Duodenal mucosa (tissue), 2 donors: Measurements from ENCODE around the gene CARMIL1.

ENCODE experiments used
- H3K27ac ChIP-seq: one replicate; pipeline ENCODE4 v1.7.0; 2013; ENCODE audit warnings: low read depth, low read length
- H3K27me3 ChIP-seq, 2 donors: one replicate each; pipeline ENCODE4 v1.7.0; 2013; ENCODE audit warnings: low read length in 2 of 2, control low read depth in 1 of 2; ENCODE audit not compliant: insufficient read depth in 2 of 2, control insufficient read depth in 1 of 2
- H3K36me3 ChIP-seq, 2 donors: one replicate each; pipeline ENCODE4 v1.7.0; 2013; ENCODE audit warnings: low read length in 2 of 2, control low read depth in 1 of 2; ENCODE audit not compliant: insufficient read depth in 2 of 2, control insufficient read depth in 1 of 2
- H3K4me1 ChIP-seq, 2 donors: one replicate each; pipeline ENCODE4 v1.7.0; 2013; ENCODE audit warnings: low read length in 2 of 2, control low read depth in 1 of 2; ENCODE audit not compliant: insufficient read depth in 2 of 2, control insufficient read depth in 1 of 2
- H3K4me3 ChIP-seq, 2 donors: one replicate each; pipeline ENCODE4 v1.7.0; 2013; ENCODE audit warnings: low read length in 2 of 2, low read depth in 1 of 2
- H3K9ac ChIP-seq, 2 donors: one replicate each; pipeline ENCODE4 v1.7.0; 2013; ENCODE audit warnings: low read length in 2 of 2, low read depth in 1 of 2
- H3K9me3 ChIP-seq, 2 donors: one replicate each; pipeline ENCODE4 v1.7.0; 2013; ENCODE audit warnings: low read length in 2 of 2, control low read depth in 1 of 2; ENCODE audit not compliant: control insufficient read depth in 1 of 2

CARMIL1 gene

GRCh38 chr6:25342802-25343201, 63.6 kb downstream of the CARMIL1 start:
- Histone ChIP-seq H3K27me3 (no peaks in the 10 kb centered on the region), H3K27ac (no peak overlapping the region), H3K4me1 (peaks cover 49 to 52% of the 10 kb centered on the region in 2 donors), H3K4me3 (no peak overlapping the region), H3K9me3 (no peaks in the 10 kb centered on the region), H3K36me3 (no peaks in the 10 kb centered on the region), H3K9ac (peak overlapping the region in 1 of 2 donors; percentile 6)

- H3K4me3 ChIP-seq = no peak overlapping the region
- no peaks in the 10 kb centered on the region for H3K36me3 ChIP-seq
- H3K27me3 ChIP-seq = no peaks in the 10 kb centered on the region
- H3K27ac ChIP-seq = no peak overlapping the region
- no peaks in the 10 kb centered on the region for H3K9me3 ChIP-seq
- H3K4me1 ChIP-seq = peaks cover 42% of the 10 kb centered on the region in 2 donors
- H3K9ac ChIP-seq = no peak overlapping the region
Observed at GRCh38 chr6:25343984-25344383, 64.8 kb downstream of the CARMIL1 start.

- H3K9me3 ChIP-seq = no peaks in the 10 kb centered on the region
- no peak overlapping the region for H3K27ac ChIP-seq
- no peak overlapping the region for H3K4me3 ChIP-seq
- H3K4me1 ChIP-seq = peaks cover 34% of the 10 kb centered on the region in 2 donors
- no peaks in the 10 kb centered on the region for H3K27me3 ChIP-seq
- no peak overlapping the region for H3K9ac ChIP-seq
- H3K36me3 ChIP-seq = no peaks in the 10 kb centered on the region
Observed at GRCh38 chr6:25344827-25345226, 65.7 kb downstream of the CARMIL1 start.

DNA sequence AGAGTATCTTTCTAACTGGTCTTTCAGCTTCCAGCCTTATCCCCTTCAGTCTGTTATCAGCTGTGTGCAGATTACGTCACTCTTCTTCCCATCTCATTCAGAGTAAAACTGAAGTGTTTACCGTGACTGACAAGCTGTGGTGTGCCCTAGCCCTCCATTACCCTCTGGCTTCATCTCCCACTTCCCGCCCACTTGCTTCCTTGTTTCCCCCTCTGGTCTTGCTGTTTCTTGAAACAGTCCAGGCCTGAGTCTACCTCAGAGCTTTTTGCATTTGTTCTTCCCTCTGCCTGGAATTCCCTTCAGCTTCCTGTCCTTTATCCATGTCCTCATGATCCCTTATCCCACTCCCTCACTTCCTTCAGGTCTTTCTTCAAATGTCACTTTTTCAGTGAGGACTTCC, 66.9 kb downstream of the CARMIL1 start:
- Histone ChIP-seq H3K9ac (no peak overlapping the region), H3K9me3 (no peaks in the 10 kb centered on the region), H3K4me1 (peaks cover 25 to 27% of the 10 kb centered on the region in 2 donors), H3K36me3 (no peaks in the 10 kb centered on the region), H3K27ac (no peak overlapping the region), H3K27me3 (no peaks in the 10 kb centered on the region), H3K4me3 (no peak overlapping the region)

DNA sequence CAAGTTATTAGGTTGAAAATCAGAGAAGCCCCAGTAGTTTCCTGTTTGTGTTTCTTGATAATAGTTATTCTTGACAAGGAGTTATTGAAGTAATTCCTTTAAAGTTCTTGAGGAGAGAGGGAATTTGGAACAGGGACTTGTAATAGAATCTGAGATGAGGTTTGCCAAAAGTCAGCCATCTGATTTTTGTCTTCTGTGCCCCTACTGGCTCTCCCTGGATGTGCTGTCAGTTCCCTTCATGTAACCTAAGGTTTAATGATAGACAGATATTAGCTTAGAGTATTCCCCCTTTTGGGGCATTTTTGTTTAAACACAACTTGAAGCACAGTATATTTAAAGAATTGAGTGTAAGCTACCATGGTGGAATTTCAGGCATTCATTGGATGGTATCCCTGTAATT, 71.4 kb downstream of the CARMIL1 start:
- Histone ChIP-seq H3K36me3 (no peaks in the 10 kb centered on the region), H3K9me3 (no peaks in the 10 kb centered on the region), H3K27me3 (no peaks in the 10 kb centered on the region), H3K9ac (no peak overlapping the region), H3K4me3 (no peak overlapping the region), H3K4me1 (peaks cover 13 to 16% of the 10 kb centered on the region in 2 donors), H3K27ac (no peak overlapping the region)

GRCh38 chr6:25351485-25351884, 72.3 kb downstream of the CARMIL1 start:
- H3K9me3 ChIP-seq = no peaks in the 10 kb centered on the region
- no peaks in the 10 kb centered on the region for H3K27me3 ChIP-seq
- H3K4me3 ChIP-seq = no peak overlapping the region
- no peaks in the 10 kb centered on the region for H3K36me3 ChIP-seq
- H3K27ac ChIP-seq = no peak overlapping the region
- H3K4me1 ChIP-seq = peaks cover 7 to 9% of the 10 kb centered on the region in 2 donors
- H3K9ac ChIP-seq = no peak overlapping the region

GRCh38 chr6:25352285-25352684, 73.1 kb downstream of the CARMIL1 start:
- H3K9ac ChIP-seq = no peak overlapping the region
- H3K4me1 ChIP-seq = peaks cover 7 to 10% of the 10 kb centered on the region in 2 donors
- no peaks in the 10 kb centered on the region for H3K27me3 ChIP-seq
- H3K9me3 ChIP-seq = no peaks in the 10 kb centered on the region
- H3K36me3 ChIP-seq = no peaks in the 10 kb centered on the region
- H3K4me3 ChIP-seq = no peak overlapping the region
- no peak overlapping the region for H3K27ac ChIP-seq

GRCh38 chr6:25354078-25354932, 75.1 kb downstream of the CARMIL1 start:
- Histone ChIP-seq H3K4me1 (peaks cover 12 to 18% of the 10 kb centered on the region in 2 donors), H3K27me3 (no peaks in the 10 kb centered on the region), H3K36me3 (no peaks in the 10 kb centered on the region), H3K9ac (no peak overlapping the region), H3K4me3 (no peak overlapping the region), H3K27ac (no peak overlapping the region), H3K9me3 (no peaks in the 10 kb centered on the region)

GRCh38 chr6:25359191-25359861, 80.2 kb downstream of the CARMIL1 start:
- Histone ChIP-seq H3K4me1 (peaks cover 9 to 17% of the 10 kb centered on the region in 2 donors), H3K36me3 (no peaks in the 10 kb centered on the region), H3K27me3 (no peaks in the 10 kb centered on the region), H3K4me3 (no peak overlapping the region), H3K9me3 (no peaks in the 10 kb centered on the region), H3K9ac (peak overlapping the region in 1 of 2 donors; percentile 40), H3K27ac (no peak overlapping the region)

DNA sequence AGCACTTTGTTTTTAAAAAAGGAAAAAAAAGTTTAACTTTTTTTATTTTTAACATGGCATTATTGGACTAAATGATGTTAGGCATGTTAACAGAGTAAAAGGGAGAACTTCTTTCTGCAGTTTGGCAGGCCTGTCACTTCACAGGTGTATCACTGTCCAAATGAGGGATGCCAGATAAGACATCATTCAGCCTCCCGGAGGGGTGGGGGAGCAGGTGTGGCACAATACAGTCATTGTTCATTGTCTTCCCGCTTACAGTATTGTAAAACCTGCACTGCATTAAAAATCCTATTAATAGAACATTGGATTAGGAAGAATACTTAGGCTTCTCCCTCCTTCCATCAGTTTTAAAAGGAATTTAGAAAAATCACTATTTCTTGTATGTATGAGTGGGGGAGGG, 80.7 kb downstream of the CARMIL1 start:
- Histone ChIP-seq H3K27ac (no peak overlapping the region), H3K27me3 (no peaks in the 10 kb centered on the region), H3K9me3 (no peaks in the 10 kb centered on the region), H3K4me3 (no peak overlapping the region), H3K9ac (no peak overlapping the region), H3K4me1 (peaks cover 9 to 17% of the 10 kb centered on the region in 2 donors), H3K36me3 (no peaks in the 10 kb centered on the region)
